H1 (cell line): Measurements from ENCODE around the gene TGFBR2. TPM values are rescaled to one million over a fixed set of nuclear protein-coding genes. Genes with fewer than 3 reads are reported as not detected.

Experiments used
- CTCF ChIA-PET: fragments of 300-600 bp; sonication (Branson Sonifier 250); formaldehyde crosslinking; loops from one replicate; lab custom pipeline; 2021; ENCODE audit not compliant: partially characterized antibody; lab: Charles Lee
- POLR2A ChIA-PET: fragments of 300-600 bp; sonication (Branson Sonifier 250); formaldehyde crosslinking; loops from one replicate; lab custom pipeline; 2021; ENCODE audit warnings: inconsistent platforms; ENCODE audit not compliant: partially characterized antibody; lab: Charles Lee
- DNase-seq, 2 experiments: peaks; one replicate each; pipeline versions ENCODE4 v3.0.0 to v3.0.0-alpha.2; 2010 to 2022; ENCODE audit warnings: low spot score in 2 of 2, low read depth in 1 of 2, mixed read lengths in 1 of 2
- FAIRE-seq: peaks from 2 replicates; lab custom pipeline; 2011; peaks lifted over from hg19 to GRCh38; lab: Jason Lieb, UNC
- H2AFZ ChIP-seq: 2 replicates; pipeline ENCODE4 v1.8.1; 2012; ENCODE audit warnings: low read length, inconsistent platforms
- H2AK5ac ChIP-seq: 2 replicates; pipeline ENCODE4 v1.6.1; 2013; ENCODE audit warnings: low read depth, low read length
- H2BK120ac ChIP-seq: replicated peaks from 2 replicates; pipeline ENCODE3; 2013; ENCODE audit warnings: low read depth, low read length, inconsistent platforms
- H2BK12ac ChIP-seq: 2 replicates; pipeline ENCODE4 v1.6.1; 2013; ENCODE audit warnings: low read depth, low read length
- H2BK15ac ChIP-seq: 2 replicates; pipeline ENCODE4 v1.6.1; 2013; ENCODE audit warnings: low read length
- H2BK20ac ChIP-seq: 2 replicates; pipeline ENCODE4 v1.6.1; 2013; ENCODE audit warnings: low read length
- H2BK5ac ChIP-seq: 2 replicates; pipeline ENCODE4 v1.6.1; 2013; ENCODE audit warnings: low read depth, low read length
- H3K14ac ChIP-seq: 2 replicates; pipeline ENCODE4 v1.6.1; 2013; ENCODE audit warnings: inconsistent platforms; ENCODE audit not compliant: insufficient read length
- H3K18ac ChIP-seq: 2 replicates; pipeline ENCODE4 v1.6.1; 2013; ENCODE audit warnings: low read length; ENCODE audit errors: extremely low read depth
- H3K23ac ChIP-seq: 2 replicates; pipeline ENCODE4 v1.6.1; 2013; ENCODE audit warnings: inconsistent platforms; ENCODE audit not compliant: insufficient read length
- H3K23me2 ChIP-seq: 2 replicates; pipeline ENCODE4 v1.6.1; 2013; ENCODE audit warnings: low read depth, low read length
- H3K27ac ChIP-seq: 2 replicates; pipeline ENCODE4 v1.6.1; 2011; ENCODE audit warnings: low read depth, low read length, inconsistent platforms
- H3K27me3 ChIP-seq, 4 experiments: replicated peaks in 1 of 4; 1 replicate in 1 of 4; 2 replicates in 3 of 4; pipeline versions ENCODE4 v1.6.1 to v1.8.1; 2011 to 2013; ENCODE audit warnings: low read length in 3 of 4, mild to moderate bottlenecking in 3 of 4, inconsistent platforms in 2 of 4, mixed read lengths in 2 of 4, moderate library complexity in 1 of 4; ENCODE audit not compliant: control insufficient read depth in 3 of 4, insufficient read depth in 3 of 4; ENCODE audit errors: extremely low read depth in 1 of 4
- H3K36me3 ChIP-seq, 4 experiments: 2 replicates each; pipeline versions ENCODE4 v1.6.1 to v1.8.1; 2011 to 2013; ENCODE audit warnings: mild to moderate bottlenecking in 4 of 4, low read length in 3 of 4, moderate library complexity in 2 of 4, control low read depth in 1 of 4, inconsistent platforms in 1 of 4; ENCODE audit not compliant: insufficient read depth in 4 of 4, control insufficient read depth in 2 of 4
- H3K4ac ChIP-seq: replicated peaks from 2 replicates; pipeline ENCODE3; 2013; ENCODE audit warnings: low read length, low read depth, mixed read lengths, inconsistent platforms; ENCODE audit not compliant: insufficient read length
- H3K4me1 ChIP-seq, 4 experiments: replicated peaks in 1 of 4; 1 replicate in 1 of 4; 2 replicates in 3 of 4; pipeline versions ENCODE4 v1.6.1 to v1.8.1; 2011 to 2013; ENCODE audit warnings: low read length in 3 of 4, inconsistent platforms in 2 of 4, mixed read lengths in 1 of 4; ENCODE audit not compliant: insufficient read depth in 4 of 4, control insufficient read depth in 3 of 4
- H3K4me2 ChIP-seq, 2 experiments: 2 replicates each; pipeline versions ENCODE4 v1.6.1 to v1.8.1; 2011 to 2013; ENCODE audit warnings: low read depth in 2 of 2, low read length in 2 of 2, control low read depth in 1 of 2, inconsistent platforms in 1 of 2, mild to moderate bottlenecking in 1 of 2; ENCODE audit not compliant: insufficient read depth in 1 of 2
- H3K4me3 ChIP-seq, 4 experiments: fragments of 200-600, 300-600 bp in 1 of 4; sonication (generic), shearing (Covaris generic), sonication (Bioruptor Twin) in 1 of 4; 2 replicates each; pipeline versions ENCODE4 v1.5.1 to v1.8.1; 2011 to 2016; ENCODE audit warnings: low read length in 4 of 4, low read depth in 3 of 4, control low read depth in 2 of 4, inconsistent platforms in 2 of 4, mild to moderate bottlenecking in 2 of 4, mixed read lengths in 1 of 4, moderate library complexity in 1 of 4; ENCODE audit not compliant: insufficient read depth in 2 of 4; ENCODE audit errors: extremely low read depth in 1 of 4
- H3K56ac ChIP-seq: replicated peaks from 2 replicates; pipeline ENCODE3; 2013; ENCODE audit warnings: low read depth, mild to moderate bottlenecking, mixed read lengths, low read length, inconsistent platforms; ENCODE audit not compliant: insufficient read length
- H3K79me1 ChIP-seq: 2 replicates; pipeline ENCODE4 v1.6.1; 2013; ENCODE audit warnings: low read depth, low read length, control low read depth
- H3K79me2 ChIP-seq, 2 experiments: 2 replicates each; pipeline versions ENCODE4 v1.6.1 to v1.8.1; 2012 to 2013; ENCODE audit warnings: low read length in 2 of 2, mild to moderate bottlenecking in 2 of 2, inconsistent platforms in 1 of 2; ENCODE audit not compliant: insufficient read depth in 2 of 2, control insufficient read depth in 1 of 2
- H3K9ac ChIP-seq, 4 experiments: replicated peaks in 1 of 4; 1 replicate in 1 of 4; 2 replicates in 3 of 4; pipeline versions ENCODE4 v1.6.1 to v1.8.1; 2011 to 2013; ENCODE audit warnings: low read depth in 3 of 4, low read length in 3 of 4, control low read depth in 2 of 4, mild to moderate bottlenecking in 2 of 4, moderate library complexity in 2 of 4, inconsistent platforms in 1 of 4; ENCODE audit errors: extremely low read depth in 1 of 4
- H3K9me3 ChIP-seq, 2 experiments: 2 replicates each; pipeline versions ENCODE4 v1.6.1 to v1.8.1; 2012 to 2013; ENCODE audit warnings: mild to moderate bottlenecking in 2 of 2, moderate library complexity in 2 of 2, control low read depth in 1 of 2, inconsistent platforms in 1 of 2, low read depth in 1 of 2, low read length in 1 of 2, mixed read lengths in 1 of 2; ENCODE audit not compliant: insufficient read depth in 2 of 2
- H4K20me1 ChIP-seq, 2 experiments: replicated peaks in 1 of 2; 2 replicates each; pipeline versions ENCODE3 to v1.8.1; 2011 to 2013; ENCODE audit warnings: inconsistent platforms in 2 of 2, low read length in 2 of 2, mild to moderate bottlenecking in 1 of 2; ENCODE audit not compliant: insufficient read depth in 2 of 2, control insufficient read depth in 1 of 2
- H4K5ac ChIP-seq: 2 replicates; pipeline ENCODE4 v1.6.1; 2013; ENCODE audit warnings: low read length, low read depth, mixed read lengths, inconsistent platforms; ENCODE audit not compliant: insufficient read length
- H4K8ac ChIP-seq: 2 replicates; pipeline ENCODE4 v1.8.0; 2013; ENCODE audit warnings: mild to moderate bottlenecking, moderate library complexity, low read length, inconsistent platforms; ENCODE audit not compliant: insufficient read depth; ENCODE audit errors: extremely low read depth
- H4K91ac ChIP-seq: replicated peaks from 2 replicates; pipeline ENCODE3; 2013; ENCODE audit warnings: low read length, mixed read lengths, inconsistent platforms; ENCODE audit not compliant: insufficient read length
- BCL11A ChIP-seq, 2 experiments: IDR thresholded peaks; one replicate each; pipeline ENCODE4 v1.6.1; 2011; ENCODE audit warnings: low read depth in 2 of 2, low read length in 2 of 2, mild to moderate bottlenecking in 2 of 2
- CHD1 ChIP-seq: IDR thresholded peaks from 2 replicates; pipeline ENCODE4 v1.6.1; 2012; ENCODE audit warnings: low read depth, low read length, improper control_type of control experiment
- GABPA ChIP-seq: IDR thresholded peaks from 2 replicates; pipeline ENCODE4 v1.6.1; 2011; ENCODE audit warnings: mild to moderate bottlenecking, low read length, moderate library complexity, borderline replicate concordance; ENCODE audit not compliant: insufficient read depth
- KDM4A ChIP-seq: IDR thresholded peaks from one replicate; pipeline ENCODE4 v1.7.1; 2012; ENCODE audit warnings: low read depth, mild to moderate bottlenecking, moderate library complexity, low read length, inconsistent platforms; ENCODE audit not compliant: severe bottlenecking
- PHF8 ChIP-seq: fragments of 200-600 bp; sonication (generic); conservative IDR thresholded peaks from 2 replicates; pipeline ENCODE4 v1.7.1; 2012; ENCODE audit warnings: low read depth, mild to moderate bottlenecking, inconsistent platforms, low read length, moderate library complexity
- POLR2AphosphoS5 ChIP-seq: IDR thresholded peaks from 2 replicates; pipeline ENCODE4 v1.6.1; 2011; ENCODE audit warnings: low read depth, low read length
- SIX5 ChIP-seq: IDR thresholded peaks from 2 replicates; pipeline ENCODE4 v1.6.1; 2011; ENCODE audit warnings: mild to moderate bottlenecking, low read depth, low read length
- TAF1 ChIP-seq: IDR thresholded peaks from 2 replicates; pipeline ENCODE4 v1.6.1; 2011; ENCODE audit warnings: mild to moderate bottlenecking, low read depth, low read length
- YY1 ChIP-seq: IDR thresholded peaks from 2 replicates; pipeline ENCODE4 v1.6.1; 2011; ENCODE audit warnings: low read depth, mild to moderate bottlenecking, low read length
- WGBS, 2 experiments: shearing (Covaris generic) in 1 of 2; methylation state at CpG; one replicate each; pipeline versions ENCODE4 v1.1.6 to v1.1.7; 2013 to 2015; ENCODE audit warnings: low lambda C conversion rate in 2 of 2, mixed read lengths in 2 of 2, inconsistent platforms in 1 of 2, low coverage in 1 of 2, missing lambda C conversion rate in 1 of 2; ENCODE audit not compliant: insufficient replicate concordance in 2 of 2, insufficient coverage in 1 of 2, insufficient read length in 1 of 2; ENCODE audit errors: extremely low coverage in 1 of 2, missing lambda C conversion rate in 1 of 2; 5-methylcytosine and 5-hydroxymethylcytosine counted together
- polyA plus RNA-seq, 7 experiments: library from polyadenylated mRNA; depleted of rRNA in 3 of 7; stranded (reverse) in 5 of 7; unstranded in 2 of 7; fragments of >200 nt in 5 of 7; fragments of 200-250 nt in 2 of 7; gene quantifications; 1 replicate in 5 of 7; 2 replicates in 1 of 7; 4 replicates in 1 of 7; pipeline versions ENCODE4 v1.2.1 to v1.2.3, GENCODE V29; 2011 to 2013; ENCODE audit warnings: missing spikeins in 2 of 7, mixed read lengths in 2 of 7
- total RNA-seq: library from RNA; stranded (reverse); fragmentation: NEBNext Ultra II Directional; extraction: Animal tissue kit (Norgen Biotek cat#: 25700); gene quantifications from 2 replicates; pipeline ENCODE4 v1.2.1, GENCODE V29; 2021
- TF ChIP-seq, protein P1 (sequence below): IDR thresholded peaks from 2 replicates; pipeline ENCODE4 v1.6.1; 2012; ENCODE audit warnings: inconsistent platforms

TGFBR2 gene
- total and polyA plus RNA-seq, 2 of the 8 experiments (the other 6 are each of a cell fraction or from before 2014, with no cell fraction given), result 4.2 to 7.4 TPM

DNA sequence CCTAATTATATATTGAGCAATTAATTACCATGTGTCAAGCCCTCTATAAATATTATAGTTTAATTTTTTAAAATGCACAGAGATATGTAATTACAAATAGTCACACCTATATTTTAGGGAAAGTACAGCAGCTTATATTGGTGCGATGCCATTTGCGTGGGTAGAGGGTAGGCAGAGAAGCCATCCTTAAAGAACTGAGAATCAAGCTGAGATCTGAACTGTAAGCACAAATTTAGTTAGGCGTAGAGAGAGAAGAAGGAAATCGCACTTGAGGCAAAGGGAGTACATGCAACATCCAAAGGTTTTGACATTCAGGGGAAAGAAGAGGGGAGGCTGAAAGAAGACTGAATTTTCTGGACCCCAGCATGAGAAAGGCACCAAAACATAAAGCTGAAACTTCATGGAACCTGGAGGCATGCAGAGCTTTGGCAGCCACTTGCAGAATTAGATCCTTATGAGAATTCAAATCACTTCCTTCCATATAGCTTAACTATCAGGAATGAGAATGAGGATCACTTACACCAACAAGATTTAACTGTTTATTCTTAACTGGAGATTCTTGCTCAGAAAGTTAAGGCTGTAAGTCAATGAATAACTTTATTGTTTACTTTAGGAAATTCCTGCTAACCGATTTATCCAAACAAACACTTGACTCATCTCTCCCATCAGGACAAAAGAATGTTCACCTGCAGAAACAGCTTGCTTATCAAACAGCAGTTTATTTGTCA lies 114.3 kb downstream of the TGFBR2 start:
- Histone ChIP-seq H3K4me3 (no peak overlapping the region), H2AFZ (no peak overlapping the region; the same call in 1 of the 2 replicates), H3K79me2 (no peaks in the 10 kb centered on the region), H2AK5ac (no peak overlapping the region), H3K9me3 (no peaks in the 10 kb centered on the region), H3K4me2 (no peak overlapping the region), H4K5ac (no peak overlapping the region), H3K4me1 (no peaks in the 10 kb centered on the region), H4K20me1 (no peaks in the 10 kb centered on the region), H3K79me1 (no peaks in the 10 kb centered on the region), H3K23ac (no peak overlapping the region), H4K91ac (no peak overlapping the region), H3K23me2 (no peaks in the 10 kb centered on the region), H3K18ac (no peak overlapping the region), H2BK5ac (no peak overlapping the region), H2BK120ac (no peak overlapping the region), H4K8ac (no peak overlapping the region), H3K9ac (no peak overlapping the region), H2BK15ac (no peak overlapping the region), H3K27me3 (no peaks in the 10 kb centered on the region), H2BK12ac (no peak overlapping the region), H3K14ac (no peak overlapping the region), H3K27ac (no peak overlapping the region), H3K4ac (no peak overlapping the region), H3K56ac (no peak overlapping the region), H2BK20ac (no peak overlapping the region), H3K36me3 (no peaks in the 10 kb centered on the region)
- TF ChIP-seq CHD1 (no peak), YY1 (no peak), GABPA (no peak), POLR2AphosphoS5 (no peak), KDM4A (no peak), SIX5 (no peak), BCL11A (IDR thresholded peaks at IDR 0.05; ENCODE audit: low read depth in 2 of 2, low read length in 2 of 2) (no peak), TAF1 (no peak), PHF8 (no peak)
- TF ChIP-seq, protein P1, sequence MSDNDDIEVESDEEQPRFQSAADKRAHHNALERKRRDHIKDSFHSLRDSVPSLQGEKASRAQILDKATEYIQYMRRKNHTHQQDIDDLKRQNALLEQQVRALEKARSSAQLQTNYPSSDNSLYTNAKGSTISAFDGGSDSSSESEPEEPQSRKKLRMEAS, result no peak
- 93% methylated on average over 5 of the region's 5 CpGs; no CpG with 5 or more reads in 1 of the 2 experiments for WGBS, 2 experiments
- POLR2A ChIA-PET, result no interaction called here
- no peak for DNase-seq
- FAIRE-seq, result no peak
- CTCF ChIA-PET, result interaction anchor here (1.3 kb wide), 1 partner anchor 13 kb away, joined by 3 read pairs; no protein-coding TSS in a partner anchor
